HS-5 (cell line): Measurements from ENCODE around the gene SLC24A3.

Experiments used
- DNase-seq: peaks from one replicate; pipeline ENCODE4 v3.0.0-alpha.2; 2012; ENCODE audit warnings: low read depth

Gene SLC24A3

GRCh38 chr20:19304886-19305415 is 92.5 kb downstream of the SLC24A3 start:
- no peak for DNase-seq

GRCh38 chr20:19308146-19308545 is 95.7 kb downstream of the SLC24A3 start:
- no peak for DNase-seq

GRCh38 chr20:19310541-19310940 is 98.1 kb downstream of the SLC24A3 start:
- no peak for DNase-seq

GRCh38 chr20:19313342-19314069 is 101.1 kb downstream of the SLC24A3 start:
- no peak for DNase-seq

- DNase-seq = no peak
These were observed 102.2 kb downstream of the SLC24A3 start for GRCh38 chr20:19314621-19315020.

GRCh38 chr20:19317237-19318069 is 105.0 kb downstream of the SLC24A3 start:
- no peak for DNase-seq

- no peak for DNase-seq
These were observed 106.2 kb downstream of the SLC24A3 start for GRCh38 chr20:19318610-19319009.

GRCh38 chr20:19320005-19320404 is 107.6 kb downstream of the SLC24A3 start:
- no peak for DNase-seq

GRCh38 chr20:19321176-19321575 is 108.7 kb downstream of the SLC24A3 start:
- DNase-seq = no peak

GRCh38 chr20:19322061-19322985 is 109.9 kb downstream of the SLC24A3 start:
- no peak for DNase-seq

- no peak for DNase-seq
These were observed 115.0 kb downstream of the SLC24A3 start for GRCh38 chr20:19327401-19327800.

- no peak for DNase-seq
These were observed 116.2 kb downstream of the SLC24A3 start for GRCh38 chr20:19328676-19329075.

GRCh38 chr20:19330038-19330437 is 117.6 kb downstream of the SLC24A3 start:
- no peak for DNase-seq

GRCh38 chr20:19330731-19331130 is 118.3 kb downstream of the SLC24A3 start:
- no peak for DNase-seq

GRCh38 chr20:19333563-19333962 is 121.1 kb downstream of the SLC24A3 start:
- DNase-seq = no peak

GRCh38 chr20:19335341-19335740 is 122.9 kb downstream of the SLC24A3 start:
- no peak for DNase-seq

GRCh38 chr20:19335916-19336315 is 123.5 kb downstream of the SLC24A3 start:
- no peak for DNase-seq

GRCh38 chr20:19336631-19337030 is 124.2 kb downstream of the SLC24A3 start:
- no peak for DNase-seq

GRCh38 chr20:19338380-19338779 is 125.9 kb downstream of the SLC24A3 start:
- DNase-seq = no peak

GRCh38 chr20:19338960-19339359 is 126.5 kb downstream of the SLC24A3 start:
- DNase-seq = no peak

- DNase-seq = no peak
These were observed 129.1 kb downstream of the SLC24A3 start for GRCh38 chr20:19341348-19342053.
